IMR-90 (cell line): Measurements from ENCODE around the gene LRRC2.
A peak's percentile ranks its signal among the peaks of the same experiment; 100 is the strongest.

ENCODE experiments used
- CTCF ChIP-seq: conservative IDR thresholded peaks from 2 replicates; pipeline ENCODE4 v1.5.1; 2012; ENCODE audit warnings: mild to moderate bottlenecking, low read depth, low read length, improper control_type of control experiment
- MXI1 ChIP-seq: IDR thresholded peaks from 2 replicates; pipeline ENCODE4 v1.6.1; 2012; ENCODE audit warnings: low read depth, mild to moderate bottlenecking, low read length, moderate library complexity, borderline replicate concordance
- POLR2A ChIP-seq: IDR thresholded peaks from 2 replicates; pipeline ENCODE4 v1.6.1; 2012; ENCODE audit warnings: mild to moderate bottlenecking, low read depth, low read length
- RFX5 ChIP-seq: IDR thresholded peaks from 2 replicates; pipeline ENCODE4 v1.8.0; 2012; ENCODE audit warnings: low read depth, mild to moderate bottlenecking, low read length, moderate library complexity

GRCh38 chr3:46489875-46490274 lies 76.2 kb downstream of the LRRC2 start:
- TF ChIP-seq POLR2A = no peak
- TF ChIP-seq CTCF = 0 out of 2 replicates have a peak, but pooled peaks have one; percentile 2
- no peak for TF ChIP-seq MXI1
- TF ChIP-seq RFX5 = no peak
